Endodermal cell (in vitro differentiated cells): ENCODE results near the gene SMC6. TPM values are rescaled to one million over a fixed set of nuclear protein-coding genes. Genes with fewer than 3 reads are reported as not detected.

Source experiments
- DNase-seq: peaks from one replicate; pipeline ENCODE4 v3.0.0-alpha.2; 2017
- H3K27ac ChIP-seq: 2 replicates; pipeline ENCODE4 v1.5.1; 2013; ENCODE audit warnings: mild to moderate bottlenecking, low read depth, low read length, moderate library complexity
- H3K27me3 ChIP-seq: 2 replicates; pipeline ENCODE4 v1.6.1; 2013; ENCODE audit warnings: mild to moderate bottlenecking, low read length, moderate library complexity; ENCODE audit not compliant: insufficient read depth, control insufficient read depth, poor library complexity, severe bottlenecking
- H3K36me3 ChIP-seq: 2 replicates; pipeline ENCODE4 v1.7.0; 2013; ENCODE audit warnings: mild to moderate bottlenecking, low read length, moderate library complexity; ENCODE audit not compliant: control insufficient read depth, insufficient read depth
- H3K4me1 ChIP-seq: one replicate; pipeline ENCODE4 v1.7.0; 2013; ENCODE audit warnings: low read length; ENCODE audit not compliant: control insufficient read depth, insufficient read depth
- H3K4me3 ChIP-seq: 2 replicates; pipeline ENCODE4 v1.5.1; 2013; ENCODE audit warnings: mild to moderate bottlenecking, low read length, moderate library complexity
- H3K9ac ChIP-seq: 2 replicates; pipeline ENCODE4 v1.6.1; 2013; ENCODE audit warnings: mild to moderate bottlenecking, low read length, moderate library complexity; ENCODE audit not compliant: poor library complexity, severe bottlenecking; ENCODE audit errors: extremely low read depth
- H3K9me3 ChIP-seq: 2 replicates; pipeline ENCODE4 v1.6.1; 2013; ENCODE audit warnings: mild to moderate bottlenecking, low read length, moderate library complexity; ENCODE audit not compliant: control insufficient read depth
- H3K27ac Mint-ChIP-seq: 2 replicates; pipeline ENCODE4 v1.8.0; 2020; ENCODE audit warnings: mixed read lengths
- H3K27me3 Mint-ChIP-seq: 2 replicates; pipeline ENCODE4 v1.8.0; 2021; ENCODE audit warnings: mild to moderate bottlenecking, mixed read lengths; ENCODE audit not compliant: insufficient read depth
- H3K36me3 Mint-ChIP-seq: 2 replicates; pipeline ENCODE4 v1.8.0; 2020; ENCODE audit warnings: low read depth, mixed read lengths
- H3K4me1 Mint-ChIP-seq: 2 replicates; pipeline ENCODE4 v1.8.0; 2020; ENCODE audit warnings: mixed read lengths
- H3K4me3 Mint-ChIP-seq: 2 replicates; pipeline ENCODE4 v1.8.0; 2020; ENCODE audit warnings: mild to moderate bottlenecking, moderate library complexity, mixed read lengths
- H3K9me3 Mint-ChIP-seq: 2 replicates; pipeline ENCODE4 v1.8.0; 2020; ENCODE audit warnings: mild to moderate bottlenecking, mixed read lengths
- CTCF ChIP-seq: fragments of 200-600 bp; sonication (generic); conservative IDR thresholded peaks from 2 replicates; pipeline ENCODE4 v1.5.0; 2021; ENCODE audit warnings: antibody characterized with exemption, mild to moderate bottlenecking
- WGBS, 2 experiments: methylation state at CpG; one replicate each; pipeline versions ENCODE4 v1.1.5 to v1.1.7; 2013; ENCODE audit warnings: missing lambda C conversion rate in 2 of 2, mixed read lengths in 1 of 2; ENCODE audit not compliant: insufficient coverage in 1 of 2, insufficient read length in 1 of 2; 5-methylcytosine and 5-hydroxymethylcytosine counted together
- total RNA-seq, 2 donors: library from RNA; stranded (reverse); fragmentation: NEBNext Ultra II Directional in 1 of 2; extraction: Animal tissue kit (Norgen Biotek cat#: 25700) in 1 of 2; gene quantifications; 2 replicates in 1 of 2; 3 replicates in 1 of 2; pipeline ENCODE4 v1.2.1, GENCODE V29; 2021

The SMC6 gene
- total RNA-seq, 2 donors from 2014 or later: 38.3 to 48.3 TPM

GRCh38 chr2:17752892-17753802 lies 463 bp downstream of the SMC6 start:
- H3K27me3 Mint-ChIP-seq: no peaks in the 10 kb centered on the region
- H3K9me3 ChIP-seq: no peaks in the 10 kb centered on the region
- peak overlapping the region; percentile 87 for H3K4me3 ChIP-seq
- no peaks in the 10 kb centered on the region for H3K36me3 ChIP-seq
- H3K27ac Mint-ChIP-seq: peak overlapping the region; percentile 28
- peak overlapping the region; percentile 93 for H3K4me3 Mint-ChIP-seq
- no peaks in the 10 kb centered on the region for H3K9me3 Mint-ChIP-seq
- WGBS, 2 experiments: 0 to 1% methylated on average over 29 to 70 of the region's 70 CpGs
- H3K9ac ChIP-seq: peak overlapping the region; percentile 55
- H3K4me1 Mint-ChIP-seq: peaks cover 27% of the 10 kb centered on the region
- no peaks in the 10 kb centered on the region for H3K27me3 ChIP-seq
- DNase-seq: peak; percentile 82
- peaks cover 3% of the 10 kb centered on the region for H3K4me1 ChIP-seq
- H3K27ac ChIP-seq: peak overlapping the region; percentile 97
- TF ChIP-seq CTCF: no peak
- no peaks in the 10 kb centered on the region for H3K36me3 Mint-ChIP-seq

- H3K9ac ChIP-seq: no peak overlapping the region
- peak overlapping the region; percentile 87 for H3K4me3 ChIP-seq
- Mint-ChIP-seq H3K9me3 (no peaks in the 10 kb centered on the region), H3K4me3 (peak overlapping the region; percentile 93), H3K36me3 (no peaks in the 10 kb centered on the region), H3K27me3 (no peaks in the 10 kb centered on the region), H3K27ac (no peak overlapping the region), H3K4me1 (peaks cover 27% of the 10 kb centered on the region)
- no peaks in the 10 kb centered on the region for H3K36me3 ChIP-seq
- H3K4me1 ChIP-seq: peaks cover 3% of the 10 kb centered on the region
- no peak overlapping the region for H3K27ac ChIP-seq
- no peaks in the 10 kb centered on the region for H3K9me3 ChIP-seq
- WGBS, 2 experiments: 56 to 74% methylated on average over 2 to 3 of the region's 3 CpGs
- no peaks in the 10 kb centered on the region for H3K27me3 ChIP-seq
- TF ChIP-seq CTCF: no peak
- DNase-seq: no peak
These were observed 1.4 kb downstream of the SMC6 start for GRCh38 chr2:17752246-17752645.

GRCh38 chr2:17749753-17750438 lies 3.7 kb downstream of the SMC6 start:
- no peaks in the 10 kb centered on the region for H3K9me3 Mint-ChIP-seq
- Histone ChIP-seq H3K4me3 (no peak overlapping the region), H3K27ac (no peak overlapping the region), H3K9me3 (no peaks in the 10 kb centered on the region), H3K27me3 (no peaks in the 10 kb centered on the region), H3K4me1 (peaks cover 3% of the 10 kb centered on the region), H3K36me3 (peaks cover 5% of the 10 kb centered on the region), H3K9ac (no peak overlapping the region)
- H3K4me1 Mint-ChIP-seq: peaks cover 22% of the 10 kb centered on the region
- no peak overlapping the region for H3K4me3 Mint-ChIP-seq
- H3K27me3 Mint-ChIP-seq: no peaks in the 10 kb centered on the region
- DNase-seq: no peak
- H3K36me3 Mint-ChIP-seq: peaks cover 6% of the 10 kb centered on the region
- H3K27ac Mint-ChIP-seq: no peak overlapping the region
- WGBS, 2 experiments: 96% methylated on average over 2 of the region's 2 CpGs; no CpG with 5 or more reads in 1 of the 2 experiments
- no peak for TF ChIP-seq CTCF
